ENCODE measurements around the gene AKR7A3.
"Not testable (repeated sequence)": the region's sequence is repeated elsewhere in the genome, so short reads cannot be mapped to it uniquely, and the experiment has no call there.

DNA sequence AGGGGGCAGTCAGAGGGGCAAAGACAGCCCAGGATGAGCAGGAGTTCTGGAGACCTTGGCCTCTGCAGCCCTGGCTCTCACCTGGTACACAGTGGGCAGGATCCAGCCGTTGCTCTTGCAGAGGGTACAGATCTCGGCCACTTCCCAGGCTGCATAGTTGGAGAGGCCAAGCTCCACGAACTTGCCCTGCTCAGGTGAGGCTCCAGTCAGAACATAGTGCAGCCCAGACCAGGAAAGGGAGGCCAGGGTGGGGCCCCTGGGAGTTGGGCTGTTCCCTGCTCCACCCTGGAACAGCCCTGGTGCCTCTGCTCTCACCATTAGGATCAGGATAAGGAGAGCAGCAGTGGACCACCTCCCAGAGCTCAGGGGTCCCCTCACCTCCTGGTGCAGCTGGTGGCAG is 2.8 kb downstream of the AKR7A3 start:
- not testable (repeated sequence) for TF ChIP-seq CTCF (IDR thresholded peaks at IDR 0.05); SIN3A (IDR thresholded peaks at IDR 0.05; ENCODE audit: borderline replicate concordance, insufficient read depth, low read depth, low read length); POLR2AphosphoS5 (IDR thresholded peaks at IDR 0.05; ENCODE audit: low read depth, low read length)
